Left ventricle myocardium inferior (tissue), 1 donor: ENCODE data around the gene TC2N. TPM values are rescaled to one million over a fixed set of nuclear protein-coding genes. Genes with fewer than 3 reads are reported as not detected.
A peak's percentile ranks its signal among the peaks of the same experiment; 100 is the strongest.

Source experiments
- DNase-seq: peaks from one replicate; pipeline ENCODE4 v3.0.0-alpha.2; 2020
- H3K27ac ChIP-seq: fragments of 200-600 bp; replicated peaks from 2 replicates; pipeline ENCODE4 v1.8.0; 2021
- H3K27me3 ChIP-seq: fragments of 200-600 bp; 2 replicates; pipeline ENCODE4 v1.8.0; 2021; ENCODE audit warnings: low read depth
- H3K36me3 ChIP-seq: fragments of 200-600 bp; 2 replicates; pipeline ENCODE4 v1.8.0; 2021
- H3K4me1 ChIP-seq: fragments of 200-600 bp; 2 replicates; pipeline ENCODE4 v1.8.0; 2021
- H3K4me3 ChIP-seq: fragments of 200-600 bp; 2 replicates; pipeline ENCODE4 v1.8.0; 2021; ENCODE audit warnings: mild to moderate bottlenecking, moderate library complexity
- H3K9me3 ChIP-seq: fragments of 200-600 bp; replicated peaks from 2 replicates; pipeline ENCODE4 v1.8.0; 2021
- intact Hi-C: fragments of 100-400 bp; cut with micrococcal nuclease; formaldehyde crosslinking; loops from one replicate; pipeline ENCODE4 v1.11.0; 2022
- total RNA-seq: library from RNA; stranded (reverse); fragmentation: NEBNext Ultra II Directional; extraction: Animal tissue kit (Norgen Biotek cat#: 25700); gene quantifications from one replicate; pipeline ENCODE4 v1.2.1, GENCODE V29; 2021
- TF ChIP-seq, protein P1 (sequence below): fragments of 200-600 bp; IDR thresholded peaks from 2 replicates; pipeline ENCODE4 v1.8.0; 2021; ENCODE audit warnings: antibody characterized with exemption, mild to moderate bottlenecking, borderline replicate concordance
- donor health status: DM: no; HTN: yes; CAD: no; lungs with severe emphysema.

TC2N gene
- total RNA-seq, 1 donor from 2014 or later, result 4.1 TPM

DNA sequence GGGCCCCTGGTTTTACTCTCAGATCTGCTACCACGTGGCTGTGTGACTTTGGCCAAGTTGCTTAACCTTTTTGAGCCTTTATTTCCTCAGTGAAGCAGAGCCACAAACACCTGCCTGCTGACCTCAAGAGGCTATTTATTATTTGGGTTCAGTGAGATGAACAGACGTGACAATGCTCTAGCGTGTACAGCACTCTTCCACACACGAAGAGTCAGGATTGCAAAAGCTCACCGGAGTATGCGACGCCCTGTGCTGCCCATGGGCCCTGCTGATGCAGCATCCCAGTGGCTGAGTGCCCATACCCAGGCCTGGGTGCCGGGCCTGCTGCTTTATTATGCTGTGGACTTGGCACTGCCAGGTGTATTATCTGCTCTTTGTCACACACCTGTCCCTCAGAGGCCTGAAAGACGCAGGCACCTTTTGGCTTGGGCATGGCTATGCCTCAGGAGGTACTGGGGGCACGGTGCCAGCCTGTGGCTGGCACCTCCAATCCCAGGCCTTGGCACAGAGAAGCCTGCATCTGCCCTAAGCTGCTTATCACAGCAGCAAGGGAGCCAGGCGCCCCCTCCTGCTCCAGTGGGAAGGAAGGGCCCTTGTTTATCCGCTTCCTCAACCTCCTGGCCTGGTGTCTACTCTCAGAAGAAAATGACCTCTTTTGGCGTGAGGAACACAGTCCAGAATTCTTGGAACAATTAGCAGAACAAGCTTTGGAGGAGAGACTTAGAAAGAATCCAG lies 22.3 kb upstream of the TC2N start:
- peaks cover 38% of the 10 kb centered on the region for H3K4me1 ChIP-seq
- no peaks in the 10 kb centered on the region for H3K36me3 ChIP-seq
- H3K27me3 ChIP-seq, result peaks cover 11% of the 10 kb centered on the region
- no peak overlapping the region for H3K4me3 ChIP-seq
- H3K27ac ChIP-seq, result peak overlapping the region; percentile 72
- H3K9me3 ChIP-seq, result no peaks in the 10 kb centered on the region
- no peak for DNase-seq
- TF ChIP-seq, protein P1, sequence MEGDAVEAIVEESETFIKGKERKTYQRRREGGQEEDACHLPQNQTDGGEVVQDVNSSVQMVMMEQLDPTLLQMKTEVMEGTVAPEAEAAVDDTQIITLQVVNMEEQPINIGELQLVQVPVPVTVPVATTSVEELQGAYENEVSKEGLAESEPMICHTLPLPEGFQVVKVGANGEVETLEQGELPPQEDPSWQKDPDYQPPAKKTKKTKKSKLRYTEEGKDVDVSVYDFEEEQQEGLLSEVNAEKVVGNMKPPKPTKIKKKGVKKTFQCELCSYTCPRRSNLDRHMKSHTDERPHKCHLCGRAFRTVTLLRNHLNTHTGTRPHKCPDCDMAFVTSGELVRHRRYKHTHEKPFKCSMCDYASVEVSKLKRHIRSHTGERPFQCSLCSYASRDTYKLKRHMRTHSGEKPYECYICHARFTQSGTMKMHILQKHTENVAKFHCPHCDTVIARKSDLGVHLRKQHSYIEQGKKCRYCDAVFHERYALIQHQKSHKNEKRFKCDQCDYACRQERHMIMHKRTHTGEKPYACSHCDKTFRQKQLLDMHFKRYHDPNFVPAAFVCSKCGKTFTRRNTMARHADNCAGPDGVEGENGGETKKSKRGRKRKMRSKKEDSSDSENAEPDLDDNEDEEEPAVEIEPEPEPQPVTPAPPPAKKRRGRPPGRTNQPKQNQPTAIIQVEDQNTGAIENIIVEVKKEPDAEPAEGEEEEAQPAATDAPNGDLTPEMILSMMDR, result no peak
- intact Hi-C loops, result no loop called here

GRCh38 chr14:91888641-91889476 lies 21.5 kb upstream of the TC2N start:
- Histone ChIP-seq H3K36me3 (no peaks in the 10 kb centered on the region), H3K4me3 (no peak overlapping the region), H3K27me3 (peaks cover 11% of the 10 kb centered on the region), H3K9me3 (no peaks in the 10 kb centered on the region), H3K4me1 (peaks cover 38% of the 10 kb centered on the region), H3K27ac (peak overlapping the region; percentile 72)
- TF ChIP-seq, protein P1, result no peak
- intact Hi-C loops, result no loop called here
- no peak for DNase-seq

- H3K27me3 ChIP-seq, result peaks cover 15% of the 10 kb centered on the region
- TF ChIP-seq, protein P1, result no peak
- intact Hi-C loops, result no loop called here
- DNase-seq, result no peak
- H3K27ac ChIP-seq, result peak overlapping the region; percentile 82
- H3K36me3 ChIP-seq, result no peaks in the 10 kb centered on the region
- no peaks in the 10 kb centered on the region for H3K9me3 ChIP-seq
- no peak overlapping the region for H3K4me3 ChIP-seq
- peaks cover 31% of the 10 kb centered on the region for H3K4me1 ChIP-seq
Measured at GRCh38 chr14:91886961-91887360, 19.6 kb upstream of the TC2N start.

- Histone ChIP-seq H3K4me1 (peaks cover 23% of the 10 kb centered on the region), H3K4me3 (no peak overlapping the region), H3K27ac (peak overlapping the region; percentile 82), H3K27me3 (peaks cover 22% of the 10 kb centered on the region), H3K9me3 (no peaks in the 10 kb centered on the region), H3K36me3 (no peaks in the 10 kb centered on the region)
- TF ChIP-seq, protein P1, result no peak
- intact Hi-C loops, result no loop called here
- DNase-seq, result no peak
Measured at GRCh38 chr14:91885839-91886238, 18.5 kb upstream of the TC2N start.

- Histone ChIP-seq H3K9me3 (no peaks in the 10 kb centered on the region), H3K27ac (peak overlapping the region; percentile 82), H3K27me3 (peaks cover 22% of the 10 kb centered on the region), H3K4me1 (peaks cover 16% of the 10 kb centered on the region), H3K4me3 (no peak overlapping the region), H3K36me3 (no peaks in the 10 kb centered on the region)
- intact Hi-C loops, result no loop called here
- no peak for DNase-seq
- TF ChIP-seq, protein P1, result no peak
Measured at GRCh38 chr14:91885113-91885712, 17.9 kb upstream of the TC2N start.
